Upper lobe of left lung (tissue), 6 donors: Measurements from ENCODE around the gene ZFHX3. TPM values are rescaled to one million over a fixed set of nuclear protein-coding genes. Genes with fewer than 3 reads are reported as not detected.

Experiments
- ATAC-seq, 2 donors: fragments of 200-7000 bp; cut with Tn5 transposase; one replicate each; pipeline ENCODE4 v1.9.1; 2022; ENCODE audit warnings: mild to moderate bottlenecking in 2 of 2, moderate library complexity in 2 of 2; ENCODE audit not compliant: low FRiP score in 2 of 2
- DNase-seq, 2 donors: peaks; one replicate each; pipeline ENCODE4 v3.0.0-alpha.2; 2019 to 2020
- H3K27ac ChIP-seq, 4 donors: fragments of 200-600 bp; sonication (generic); one replicate each; pipeline ENCODE4 v1.5.1; 2016 to 2019
- H3K27me3 ChIP-seq, 4 donors: fragments of 200-600 bp; sonication (generic); one replicate each; pipeline ENCODE4 v1.5.1; 2017 to 2019
- H3K36me3 ChIP-seq, 4 donors: fragments of 200-600 bp; sonication (generic); one replicate each; pipeline ENCODE4 v1.5.1; 2016 to 2019
- H3K4me1 ChIP-seq, 4 donors: fragments of 200-600 bp; sonication (generic); one replicate each; pipeline ENCODE4 v1.5.1; 2018 to 2019
- H3K4me3 ChIP-seq, 4 donors: fragments of 200-600 bp; sonication (generic); one replicate each; pipeline ENCODE4 v1.5.1; 2017 to 2019; ENCODE audit warnings: mild to moderate bottlenecking in 2 of 4, moderate library complexity in 1 of 4
- H3K9me3 ChIP-seq, 4 donors: fragments of 200-600 bp; sonication (generic); one replicate each; pipeline ENCODE4 v1.5.1; 2018 to 2019
- EP300 ChIP-seq, 4 donors: sonication (generic); formaldehyde crosslinking; IDR thresholded peaks; one replicate each; pipeline ENCODE4 v1.5.1; 2017; ENCODE audit warnings: antibody characterized with exemption in 4 of 4, control low read depth in 2 of 4
- POLR2A ChIP-seq, 4 donors: fragments of 450-650 bp; IDR thresholded peaks; one replicate each; pipeline ENCODE4 v1.5.1; 2016 to 2017; ENCODE audit warnings: antibody characterized with exemption in 4 of 4, mild to moderate bottlenecking in 2 of 4
- POLR2AphosphoS5 ChIP-seq, 2 donors: sonication (generic); formaldehyde crosslinking; IDR thresholded peaks; one replicate each; pipeline ENCODE4 v1.5.1; 2017; ENCODE audit warnings: antibody characterized with exemption in 2 of 2
- WGBS, 2 donors: methylation state at CpG; one replicate each; pipeline ENCODE4 v1.1.5; 2017 to 2018; 5-methylcytosine and 5-hydroxymethylcytosine counted together
- total RNA-seq, 6 donors: library from RNA; depleted of rRNA in 4 of 6; stranded (reverse); fragments of >200 nt in 4 of 6; gene quantifications; one replicate each; pipeline versions ENCODE4 v1.1.0 to v1.2.1, GENCODE V29; 2016 to 2021
- TF ChIP-seq, protein P1 (sequence below), 6 experiments: fragments of 450-650 bp in 4 of 6; fragments of 200-600 bp in 2 of 6; sonication (generic) in 2 of 6; IDR thresholded peaks; one replicate each; pipeline ENCODE4 v1.5.1; 2016 to 2019; ENCODE audit warnings: antibody characterized with exemption in 6 of 6
- donor health status: DM: no; HTN: no; CAD: no; lungs with moderate emphysema.
- donor health status: DM: no; HTN: yes; CAD: no; lungs with severe emphysema.

Gene ZFHX3
- total RNA-seq, 6 donors from 2014 or later, result 22.4 to 40.3 (median 27.0) TPM

DNA sequence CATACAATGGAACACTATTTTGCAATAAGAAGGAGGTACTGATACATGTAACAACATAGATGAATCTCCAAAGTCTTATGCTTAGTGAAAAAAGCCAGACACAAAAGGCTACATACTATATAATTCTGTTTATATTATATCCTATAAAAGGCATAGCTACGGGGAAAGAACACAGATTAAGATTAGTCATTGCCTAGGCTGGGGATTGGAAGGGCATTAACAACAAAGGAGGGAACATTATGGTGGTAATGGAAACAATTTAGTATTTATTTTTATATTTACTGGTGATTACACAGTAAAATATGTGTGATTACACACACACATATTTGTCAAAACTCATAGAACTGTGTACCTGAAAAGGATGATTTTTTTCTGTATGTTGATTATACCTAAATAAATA lies 278.1 kb downstream of the ZFHX3 start:
- TF ChIP-seq EP300 (IDR thresholded peaks at IDR 0.05), result no peak
- TF ChIP-seq, protein P1, sequence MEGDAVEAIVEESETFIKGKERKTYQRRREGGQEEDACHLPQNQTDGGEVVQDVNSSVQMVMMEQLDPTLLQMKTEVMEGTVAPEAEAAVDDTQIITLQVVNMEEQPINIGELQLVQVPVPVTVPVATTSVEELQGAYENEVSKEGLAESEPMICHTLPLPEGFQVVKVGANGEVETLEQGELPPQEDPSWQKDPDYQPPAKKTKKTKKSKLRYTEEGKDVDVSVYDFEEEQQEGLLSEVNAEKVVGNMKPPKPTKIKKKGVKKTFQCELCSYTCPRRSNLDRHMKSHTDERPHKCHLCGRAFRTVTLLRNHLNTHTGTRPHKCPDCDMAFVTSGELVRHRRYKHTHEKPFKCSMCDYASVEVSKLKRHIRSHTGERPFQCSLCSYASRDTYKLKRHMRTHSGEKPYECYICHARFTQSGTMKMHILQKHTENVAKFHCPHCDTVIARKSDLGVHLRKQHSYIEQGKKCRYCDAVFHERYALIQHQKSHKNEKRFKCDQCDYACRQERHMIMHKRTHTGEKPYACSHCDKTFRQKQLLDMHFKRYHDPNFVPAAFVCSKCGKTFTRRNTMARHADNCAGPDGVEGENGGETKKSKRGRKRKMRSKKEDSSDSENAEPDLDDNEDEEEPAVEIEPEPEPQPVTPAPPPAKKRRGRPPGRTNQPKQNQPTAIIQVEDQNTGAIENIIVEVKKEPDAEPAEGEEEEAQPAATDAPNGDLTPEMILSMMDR (IDR thresholded peaks at IDR 0.05), result no peak
- no peak for TF ChIP-seq POLR2A (IDR thresholded peaks at IDR 0.05)
- no peak for TF ChIP-seq POLR2AphosphoS5 (IDR thresholded peaks at IDR 0.05)
- no peaks in the 10 kb centered on the region for H3K36me3 ChIP-seq
- no peak for DNase-seq
- no peaks in the 10 kb centered on the region for H3K27me3 ChIP-seq
- 89 to 94% methylated on average over 1 of the region's 1 CpG for WGBS, 2 donors
- peaks cover 0 to 3% (median 0%) of the 10 kb centered on the region in 4 donors for H3K9me3 ChIP-seq
- ATAC-seq, result no peak
- H3K27ac ChIP-seq, result no peak overlapping the region
- H3K4me3 ChIP-seq, result no peak overlapping the region
- H3K4me1 ChIP-seq, result no peaks in the 10 kb centered on the region

DNA sequence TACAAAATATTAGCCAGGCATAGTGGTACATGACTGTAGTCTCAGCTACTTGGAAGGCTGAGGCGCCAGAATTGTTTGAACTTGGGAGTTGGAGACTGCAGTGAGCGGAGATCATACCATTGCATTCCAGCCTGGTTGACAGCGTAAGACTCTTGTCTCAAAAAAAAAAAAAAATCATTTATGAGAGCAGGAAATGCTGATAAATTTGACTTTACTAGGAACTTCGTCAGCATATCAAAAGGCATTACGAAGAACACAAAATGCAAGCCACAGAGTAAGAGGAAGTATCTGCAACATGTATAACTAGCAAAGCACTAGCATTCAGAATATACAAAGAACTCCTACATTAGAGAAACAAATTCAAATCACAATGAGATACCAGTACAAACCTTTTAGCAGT lies 279.3 kb downstream of the ZFHX3 start:
- Histone ChIP-seq H3K27me3 (no peaks in the 10 kb centered on the region), H3K36me3 (no peaks in the 10 kb centered on the region), H3K4me3 (no peak overlapping the region), H3K27ac (no peak overlapping the region), H3K9me3 (peaks cover 0 to 3% (median 0%) of the 10 kb centered on the region in 4 donors), H3K4me1 (no peaks in the 10 kb centered on the region)
- DNase-seq (no peak), ATAC-seq (no peak)
- 75 to 81% methylated on average over 5 of the region's 5 CpGs for WGBS, 2 donors
- no peak for TF ChIP-seq POLR2AphosphoS5 (IDR thresholded peaks at IDR 0.05)
- TF ChIP-seq EP300 (IDR thresholded peaks at IDR 0.05), result no peak
- TF ChIP-seq, protein P1 (IDR thresholded peaks at IDR 0.05), result no peak
- no peak for TF ChIP-seq POLR2A (IDR thresholded peaks at IDR 0.05)

- 87 to 94% methylated on average over 2 of the region's 2 CpGs for WGBS, 2 donors
- ATAC-seq (no peak), DNase-seq (no peak)
- Histone ChIP-seq H3K4me3 (no peak overlapping the region), H3K4me1 (no peaks in the 10 kb centered on the region), H3K9me3 (peaks cover 0 to 3% (median 0%) of the 10 kb centered on the region in 4 donors), H3K36me3 (no peaks in the 10 kb centered on the region), H3K27me3 (no peaks in the 10 kb centered on the region), H3K27ac (no peak overlapping the region)
- TF ChIP-seq, protein P1 (IDR thresholded peaks at IDR 0.05), result no peak
- TF ChIP-seq EP300 (IDR thresholded peaks at IDR 0.05), result no peak
- TF ChIP-seq POLR2AphosphoS5 (IDR thresholded peaks at IDR 0.05), result no peak
- no peak for TF ChIP-seq POLR2A (IDR thresholded peaks at IDR 0.05)
These were observed 281.4 kb downstream of the ZFHX3 start for GRCh38 chr16:72766506-72766905.

GRCh38 chr16:72764015-72764654 lies 283.8 kb downstream of the ZFHX3 start:
- Histone ChIP-seq H3K27ac (no peak overlapping the region), H3K4me1 (no peaks in the 10 kb centered on the region), H3K36me3 (no peaks in the 10 kb centered on the region), H3K27me3 (no peaks in the 10 kb centered on the region), H3K9me3 (no peaks in the 10 kb centered on the region), H3K4me3 (no peak overlapping the region)
- TF ChIP-seq EP300 (IDR thresholded peaks at IDR 0.05) (no peak), POLR2AphosphoS5 (IDR thresholded peaks at IDR 0.05) (no peak), POLR2A (IDR thresholded peaks at IDR 0.05) (no peak)
- TF ChIP-seq, protein P1 (IDR thresholded peaks at IDR 0.05), result no peak
- no peak for DNase-seq
- WGBS, 2 donors, result 67 to 72% methylated on average over 8 of the region's 8 CpGs
- ATAC-seq, result no peak

GRCh38 chr16:72760581-72760980 lies 287.3 kb downstream of the ZFHX3 start:
- peaks cover 0 to 6% (median 0%) of the 10 kb centered on the region in 4 donors for H3K9me3 ChIP-seq
- DNase-seq, result no peak
- no peak overlapping the region for H3K27ac ChIP-seq
- H3K4me1 ChIP-seq, result no peaks in the 10 kb centered on the region
- no peaks in the 10 kb centered on the region for H3K36me3 ChIP-seq
- no peaks in the 10 kb centered on the region for H3K27me3 ChIP-seq
- no peak overlapping the region for H3K4me3 ChIP-seq
- ATAC-seq, result no peak
- TF ChIP-seq POLR2A (IDR thresholded peaks at IDR 0.05) (no peak), EP300 (IDR thresholded peaks at IDR 0.05) (no peak), POLR2AphosphoS5 (IDR thresholded peaks at IDR 0.05) (no peak)
- TF ChIP-seq, protein P1 (IDR thresholded peaks at IDR 0.05), result no peak
